Suprapubic skin (tissue), 4 donors: Measurements from ENCODE around the gene HIGD1A. TPM values are rescaled to one million over a fixed set of nuclear protein-coding genes. Genes with fewer than 3 reads are reported as not detected.
"Not testable (repeated sequence)": the region's sequence is repeated elsewhere in the genome, so short reads cannot be mapped to it uniquely, and the experiment has no call there.

Source experiments
- DNase-seq, 2 donors: peaks; one replicate each; pipeline ENCODE4 v3.0.0-alpha.2; 2019; ENCODE audit warnings: low spot score in 2 of 2
- H3K27ac ChIP-seq: fragments of 200-600 bp; sonication (generic); one replicate; pipeline ENCODE4 v1.5.1; 2019
- H3K27me3 ChIP-seq: fragments of 200-600 bp; sonication (generic); one replicate; pipeline ENCODE4 v1.5.1; 2019
- H3K36me3 ChIP-seq: fragments of 200-600 bp; sonication (generic); one replicate; pipeline ENCODE4 v1.5.1; 2019
- H3K4me1 ChIP-seq: fragments of 200-600 bp; sonication (generic); one replicate; pipeline ENCODE4 v1.5.1; 2019
- H3K4me3 ChIP-seq: fragments of 200-600 bp; sonication (generic); one replicate; pipeline ENCODE4 v1.5.1; 2019; ENCODE audit warnings: mild to moderate bottlenecking
- H3K9me3 ChIP-seq: fragments of 200-600 bp; sonication (generic); one replicate; pipeline ENCODE4 v1.5.1; 2019
- CTCF ChIP-seq, 2 donors: fragments of 200-600 bp in 1 of 2; fragments of 450-650 bp in 1 of 2; sonication (generic) in 1 of 2; IDR thresholded peaks; one replicate each; pipeline ENCODE4 v1.5.1; 2016 to 2019; ENCODE audit warnings: antibody characterized with exemption in 2 of 2, mild to moderate bottlenecking in 1 of 2, moderate library complexity in 1 of 2
- EP300 ChIP-seq: sonication (generic); formaldehyde crosslinking; IDR thresholded peaks from one replicate; pipeline ENCODE4 v1.6.1; 2017; ENCODE audit warnings: antibody characterized with exemption
- POLR2A ChIP-seq, 2 donors: fragments of 450-650 bp; IDR thresholded peaks; one replicate each; pipeline ENCODE4 v1.6.1; 2017; ENCODE audit warnings: antibody characterized with exemption in 2 of 2, mild to moderate bottlenecking in 2 of 2, moderate library complexity in 2 of 2
- POLR2AphosphoS5 ChIP-seq, 3 donors: sonication (generic); formaldehyde crosslinking; IDR thresholded peaks; one replicate each; pipeline ENCODE4 v1.6.1; 2017; ENCODE audit warnings: antibody characterized with exemption in 3 of 3
- WGBS: methylation state at CpG from one replicate; pipeline ENCODE4 v1.1.5; 2018; 5-methylcytosine and 5-hydroxymethylcytosine counted together
- total RNA-seq, 4 donors: library from RNA; depleted of rRNA; stranded (reverse); fragments of >200 nt; gene quantifications; one replicate each; pipeline ENCODE4 v1.1.0, GENCODE V29; 2016

HIGD1A gene
- total RNA-seq, 4 donors from 2014 or later: 46.8 to 91.9 (median 81.4) TPM

DNA sequence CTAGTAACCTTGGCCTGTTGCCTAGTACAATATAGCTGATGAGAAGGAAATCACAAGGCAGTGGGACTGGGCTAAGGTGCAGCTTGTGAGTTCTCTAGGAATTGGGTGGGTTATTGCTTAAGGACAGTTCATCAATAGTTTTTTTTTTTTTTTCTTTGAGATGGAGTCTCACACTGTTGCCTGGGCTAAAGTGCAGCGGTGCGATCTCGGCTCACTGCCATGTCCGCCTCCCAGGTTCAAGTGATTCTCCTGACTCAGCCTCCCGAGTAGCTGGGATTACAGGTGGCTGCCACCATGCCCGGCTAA lies 16.4 kb upstream of the HIGD1A start:
- Histone ChIP-seq H3K27ac (no peak overlapping the region), H3K9me3 (no peaks in the 10 kb centered on the region), H3K4me1 (peaks cover 24% of the 10 kb centered on the region), H3K36me3 (no peaks in the 10 kb centered on the region), H3K4me3 (no peak overlapping the region), H3K27me3 (no peaks in the 10 kb centered on the region)
- no peak for TF ChIP-seq CTCF (IDR thresholded peaks at IDR 0.05)
- TF ChIP-seq POLR2AphosphoS5 (IDR thresholded peaks at IDR 0.05): no peak
- no peak for TF ChIP-seq POLR2A (IDR thresholded peaks at IDR 0.05)
- WGBS: 78% methylated on average over 6 of the region's 6 CpGs
- no peak for DNase-seq

DNA sequence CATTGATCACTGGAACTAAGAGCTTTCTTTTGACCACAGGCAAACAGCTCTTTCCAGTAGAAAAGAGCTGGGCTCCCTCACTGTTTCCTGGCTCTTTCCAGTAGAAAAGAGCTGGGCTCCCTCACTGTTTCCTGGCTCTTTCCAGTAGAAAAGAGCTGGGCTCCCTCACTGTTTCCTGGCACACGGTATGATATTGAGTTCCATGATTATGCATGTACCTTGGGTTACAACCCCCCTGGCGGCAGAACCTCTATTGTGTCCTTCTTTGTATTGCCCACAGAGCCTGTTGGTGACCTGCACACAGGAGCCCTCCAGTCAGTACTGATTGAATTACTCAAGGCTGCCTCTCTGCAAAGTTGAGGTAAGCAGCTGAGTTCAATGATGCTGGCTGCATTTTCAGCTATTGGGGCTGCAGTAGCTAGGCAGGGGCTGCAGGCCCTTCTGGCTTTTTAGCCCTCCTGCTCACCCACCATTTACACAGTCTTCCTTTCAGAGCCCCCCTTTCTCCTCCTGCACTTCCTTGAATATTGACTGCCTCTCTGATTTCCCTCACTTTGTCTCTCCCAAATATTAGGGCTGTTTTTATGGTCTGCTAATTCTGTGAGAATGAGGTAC lies 15.2 kb upstream of the HIGD1A start:
- DNase-seq: no peak
- no peaks in the 10 kb centered on the region for H3K27me3 ChIP-seq
- no peaks in the 10 kb centered on the region for H3K9me3 ChIP-seq
- no peaks in the 10 kb centered on the region for H3K36me3 ChIP-seq
- no peak overlapping the region for H3K27ac ChIP-seq
- H3K4me3 ChIP-seq: no peak overlapping the region
- peaks cover 35% of the 10 kb centered on the region for H3K4me1 ChIP-seq
- 36% methylated on average over 2 of the region's 2 CpGs for WGBS
- TF ChIP-seq CTCF (IDR thresholded peaks at IDR 0.05) (no peak), POLR2A (IDR thresholded peaks at IDR 0.05) (no peak), EP300 (no peak), POLR2AphosphoS5 (IDR thresholded peaks at IDR 0.05) (no peak)

GRCh38 chr3:42815826-42816225 lies 11.5 kb upstream of the HIGD1A start:
- WGBS: 88% methylated on average over 2 of the region's 2 CpGs
- H3K4me3 ChIP-seq: no peak overlapping the region
- DNase-seq: no peak
- H3K4me1 ChIP-seq: peaks cover 35% of the 10 kb centered on the region
- H3K9me3 ChIP-seq: no peaks in the 10 kb centered on the region
- no peaks in the 10 kb centered on the region for H3K27me3 ChIP-seq
- no peaks in the 10 kb centered on the region for H3K36me3 ChIP-seq
- TF ChIP-seq CTCF (IDR thresholded peaks at IDR 0.05) (no peak), POLR2A (IDR thresholded peaks at IDR 0.05) (no peak), EP300 (no peak), POLR2AphosphoS5 (IDR thresholded peaks at IDR 0.05) (no peak)
- H3K27ac ChIP-seq: no peak overlapping the region

- H3K27ac ChIP-seq: no peak overlapping the region
- H3K27me3 ChIP-seq: no peaks in the 10 kb centered on the region
- WGBS: 37% methylated on average over 2 of the region's 2 CpGs
- no peaks in the 10 kb centered on the region for H3K9me3 ChIP-seq
- no peaks in the 10 kb centered on the region for H3K36me3 ChIP-seq
- DNase-seq: no peak
- no peak overlapping the region for H3K4me3 ChIP-seq
- TF ChIP-seq POLR2A (IDR thresholded peaks at IDR 0.05): no peak
- TF ChIP-seq POLR2AphosphoS5 (IDR thresholded peaks at IDR 0.05): no peak
- TF ChIP-seq EP300: no peak
- no peak for TF ChIP-seq CTCF (IDR thresholded peaks at IDR 0.05)
- H3K4me1 ChIP-seq: peaks cover 32% of the 10 kb centered on the region
Observed at GRCh38 chr3:42814914-42815507, 10.7 kb upstream of the HIGD1A start.

DNA sequence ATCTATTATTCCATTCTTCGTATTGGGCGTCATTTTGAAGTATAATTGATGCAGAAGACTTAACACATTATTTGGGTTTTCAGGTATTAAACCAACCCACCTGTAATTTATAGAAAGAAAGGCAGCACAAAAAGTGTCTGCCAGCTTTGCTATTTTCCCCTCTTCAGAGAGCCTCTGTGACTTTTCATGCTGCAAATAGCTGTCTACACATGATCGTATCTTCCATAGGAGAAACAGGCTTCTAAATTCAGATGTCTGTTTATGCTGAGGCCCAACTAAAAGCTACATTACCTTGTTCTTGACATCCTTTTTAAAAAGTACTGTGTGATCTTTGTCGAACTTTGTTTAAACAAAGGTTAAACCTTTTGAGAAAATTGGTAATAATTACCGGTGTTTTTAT lies 10.0 kb upstream of the HIGD1A start:
- TF ChIP-seq EP300 (no peak), CTCF (IDR thresholded peaks at IDR 0.05) (no peak), POLR2A (IDR thresholded peaks at IDR 0.05) (no peak), POLR2AphosphoS5 (IDR thresholded peaks at IDR 0.05) (no peak)
- Histone ChIP-seq H3K4me1 (peaks cover 26% of the 10 kb centered on the region), H3K4me3 (no peak overlapping the region), H3K27me3 (no peaks in the 10 kb centered on the region), H3K27ac (no peak overlapping the region), H3K9me3 (no peaks in the 10 kb centered on the region), H3K36me3 (no peaks in the 10 kb centered on the region)
- no peak for DNase-seq
- WGBS: 72% methylated on average over 5 of the region's 5 CpGs

DNA sequence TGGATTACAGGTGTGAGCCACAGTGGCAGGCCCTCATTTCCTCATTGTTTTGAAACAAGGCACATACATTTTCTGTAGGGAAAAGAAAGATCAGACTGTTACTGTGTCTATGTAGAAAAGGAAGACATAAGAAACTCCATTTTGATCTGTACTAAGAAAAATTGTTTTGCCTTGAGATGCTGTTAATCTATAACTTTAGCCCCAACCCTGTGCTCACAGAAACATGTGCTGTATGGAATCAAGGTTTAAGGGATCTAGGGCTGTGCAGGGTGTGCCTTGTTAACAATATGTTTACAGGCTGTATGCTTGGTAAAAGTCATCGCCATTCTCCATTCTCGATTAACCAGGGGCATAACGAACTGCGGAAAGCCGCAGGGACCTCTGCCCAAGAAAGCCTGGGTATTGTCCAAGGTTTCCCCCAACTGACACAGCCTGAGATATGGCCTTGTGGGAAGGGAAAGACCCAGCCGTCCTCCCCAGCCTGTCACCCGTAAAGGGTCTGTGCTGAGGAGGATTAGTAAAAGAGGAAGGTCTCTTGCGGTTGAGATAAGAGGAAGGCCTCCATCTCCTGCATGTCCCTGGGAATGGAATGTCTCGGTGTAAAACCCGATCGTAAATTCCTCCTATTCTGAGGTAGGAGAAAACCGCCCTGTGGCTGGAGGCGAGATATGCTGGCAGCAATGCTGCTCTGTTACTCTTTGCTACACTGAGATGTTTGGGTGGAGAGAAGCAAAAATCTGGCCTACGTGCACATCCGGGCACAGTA lies 7.0 kb upstream of the HIGD1A start:
- peaks cover 23% of the 10 kb centered on the region for H3K4me1 ChIP-seq
- H3K9me3 ChIP-seq, H3K27me3 ChIP-seq, DNase-seq, H3K36me3 ChIP-seq, H3K27ac ChIP-seq, H3K4me3 ChIP-seq: not testable (repeated sequence)
- 34% methylated on average over 15 of the region's 15 CpGs for WGBS

- H3K36me3 ChIP-seq, H3K9me3 ChIP-seq, H3K4me3 ChIP-seq, H3K27ac ChIP-seq, DNase-seq, H3K27me3 ChIP-seq: not testable (repeated sequence)
- peaks cover 19% of the 10 kb centered on the region for H3K4me1 ChIP-seq
- 73% methylated on average over 10 of the region's 10 CpGs for WGBS
Observed at GRCh38 chr3:42810706-42811105, 6.4 kb upstream of the HIGD1A start.
